Astrocyte of the spinal cord (primary cell): ENCODE results near the gene TMCC1.
A peak's percentile ranks its signal among the peaks of the same experiment; 100 is the strongest.
"Not testable (repeated sequence)": the region's sequence is repeated elsewhere in the genome, so short reads cannot be mapped to it uniquely, and the experiment has no call there.

Experiments
- DNase-seq: peaks from one replicate; pipeline ENCODE4 v3.0.0; 2011; ENCODE audit warnings: low read depth, low spot score
- H3K4me3 ChIP-seq: 2 replicates; pipeline ENCODE4 v1.5.1; 2011; ENCODE audit warnings: low read depth, mild to moderate bottlenecking, low read length, moderate library complexity
- CTCF ChIP-seq: IDR thresholded peaks from 2 replicates; pipeline ENCODE4 v1.5.1; 2012; ENCODE audit warnings: low read depth, mild to moderate bottlenecking, low read length, inconsistent platforms
- in situ Hi-C: cut with HindIII; loops from 2 replicates; pipeline ENCODE4 v1.10.0; 2017; ENCODE audit warnings: low sequenced_read_pairs

The TMCC1 gene

DNA sequence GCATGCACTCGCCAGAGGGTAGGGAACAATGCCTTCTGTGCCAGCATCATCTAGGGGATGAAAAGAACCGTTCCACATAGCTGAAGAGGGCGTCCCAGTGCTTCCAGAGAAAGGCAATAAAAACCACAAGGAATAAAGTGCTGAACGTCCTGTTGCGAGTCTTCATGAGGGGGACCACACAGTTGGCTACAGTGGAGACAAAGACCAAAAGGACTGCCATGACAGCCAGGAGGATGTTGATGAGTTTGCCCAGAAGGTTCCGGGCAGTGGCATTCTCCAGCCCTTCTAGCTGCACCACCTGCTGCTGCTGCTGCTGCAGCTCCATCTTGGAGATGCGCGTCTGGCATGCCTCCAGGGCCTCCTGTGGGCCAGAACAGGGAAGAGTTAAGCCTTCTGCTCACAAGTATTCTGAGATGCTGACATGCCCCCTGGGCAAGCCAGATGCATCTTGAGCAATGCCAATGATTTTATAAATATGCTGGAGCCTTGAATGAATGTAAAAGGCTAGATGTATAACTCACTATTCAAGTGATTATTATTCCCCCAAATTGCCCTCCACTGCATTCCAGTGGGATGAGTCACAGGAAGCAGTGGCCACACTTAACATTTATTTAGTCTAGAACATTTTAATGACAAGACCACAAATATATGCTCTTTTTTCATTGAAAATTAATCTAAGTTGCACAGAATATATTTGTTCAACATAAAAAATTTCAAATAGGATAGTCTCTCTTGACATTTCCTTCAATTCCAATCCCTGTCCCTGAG lies 241.9 kb downstream of the TMCC1 start:
- no peak overlapping the region for H3K4me3 ChIP-seq
- DNase-seq, result peak; percentile 89
- no peak for TF ChIP-seq CTCF
- in situ Hi-C loops, result no loop called here

- no peak overlapping the region for H3K4me3 ChIP-seq
- in situ Hi-C loops, result no loop called here
- TF ChIP-seq CTCF, result peak; percentile 70
- DNase-seq, result peak; percentile 77
Measured at GRCh38 chr3:129650256-129650872, 243.1 kb downstream of the TMCC1 start.

- no peak for DNase-seq
- in situ Hi-C loops, result no loop called here
- no peak overlapping the region for H3K4me3 ChIP-seq
- TF ChIP-seq CTCF, result no peak
Measured at GRCh38 chr3:129648391-129648790, 245.1 kb downstream of the TMCC1 start.

- no peak overlapping the region for H3K4me3 ChIP-seq
- no peak for DNase-seq
- in situ Hi-C loops, result no loop called here
- TF ChIP-seq CTCF, result no peak
Measured at GRCh38 chr3:129645286-129645685, 248.2 kb downstream of the TMCC1 start.

GRCh38 chr3:129644836-129645235 lies 248.7 kb downstream of the TMCC1 start:
- no peak for DNase-seq
- H3K4me3 ChIP-seq, result no peak overlapping the region
- in situ Hi-C loops, result no loop called here
- no peak for TF ChIP-seq CTCF

GRCh38 chr3:129641567-129642260 lies 251.8 kb downstream of the TMCC1 start:
- DNase-seq, in situ Hi-C loops, H3K4me3 ChIP-seq: not testable (repeated sequence)

DNA sequence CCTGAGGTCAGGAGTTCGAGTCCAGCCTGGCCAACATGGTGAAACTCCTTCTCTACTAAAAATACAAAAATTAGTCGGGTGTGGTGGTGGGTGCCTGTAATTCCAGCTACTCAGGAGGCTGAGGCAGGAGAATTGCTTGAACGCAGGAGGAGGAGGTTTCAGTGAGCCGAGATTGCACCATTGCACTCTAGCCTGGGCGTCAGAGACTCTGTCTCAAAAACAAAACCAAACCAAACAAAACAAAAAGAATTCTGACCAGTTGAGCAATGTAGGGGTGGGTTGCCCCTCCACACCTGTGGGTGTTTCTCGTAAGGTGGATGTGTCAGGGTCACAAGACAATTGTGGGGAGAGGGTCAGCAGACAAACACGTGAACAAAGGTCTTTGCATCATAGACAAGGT lies 252.5 kb downstream of the TMCC1 start:
- in situ Hi-C loops, DNase-seq, H3K4me3 ChIP-seq: not testable (repeated sequence)
